ENCODE data around the gene DNAAF9. TPM values are rescaled to one million over a fixed set of nuclear protein-coding genes. Genes with fewer than 3 reads are reported as not detected.

The DNAAF9 gene
- total RNA-seq, 1 experiment from 2014 or later, result 4.6 TPM

- ATAC-seq (no peak), DNase-seq (ENCODE audit: low read depth, low spot score) (no peak)
- Histone ChIP-seq H2AFZ (ENCODE audit: low read depth, low read length, poor library complexity, severe bottlenecking) (no peak overlapping the region), H3K4me1 (ENCODE audit: control insufficient read depth in 1 of 2, insufficient read depth in 2 of 2, low read length in 2 of 2) (no peaks in the 10 kb centered on the region), H3K9ac (ENCODE audit: low read length) (no peak overlapping the region), H3K36me3 (ENCODE audit: control insufficient read depth in 1 of 2, insufficient read depth in 2 of 2, low read length in 2 of 2) (no peaks in the 10 kb centered on the region), H3K4me2 (ENCODE audit: low read length) (no peak overlapping the region), H3K9me2 (ENCODE audit: insufficient read depth) (no peaks in the 10 kb centered on the region), H3K4me3 (replicated peaks in 1 of 2; ENCODE audit: low read depth in 1 of 2, low read length in 2 of 2) (no peak overlapping the region), H4K20me1 (ENCODE audit: insufficient read depth) (no peaks in the 10 kb centered on the region), H3K9me3 (ENCODE audit: control insufficient read depth in 1 of 2, insufficient read depth in 1 of 2, low read depth in 1 of 2, low read length in 2 of 2) (no peaks in the 10 kb centered on the region), H3K27me3 (ENCODE audit: insufficient read depth, low read length) (no peaks in the 10 kb centered on the region), H3K27ac (ENCODE audit: low read depth, low read length) (no peak overlapping the region), H3K79me2 (ENCODE audit: insufficient read depth, low read length) (no peaks in the 10 kb centered on the region)
- ChIA-PET POLR2A (no interaction called here), RAD21 (ENCODE audit: low non-redundant PET in 1 of 2, low total read pairs in 2 of 2, uncharacterized antibody in 2 of 2, unreplicated experiment in 2 of 2) (no interaction called here), CTCF (no interaction called here)
- intact Hi-C loops (cut with micrococcal nuclease), result no loop called here
- TF ChIP-seq ZBTB33 (IDR thresholded peaks at IDR 0.05; ENCODE audit: extremely low read depth, insufficient replicate concordance, low read length), result no peak
- no peak for TF ChIP-seq SIN3A (IDR thresholded peaks at IDR 0.05; ENCODE audit: low read depth)
- TF ChIP-seq TCF7L2 (IDR thresholded peaks at IDR 0.05; ENCODE audit: borderline replicate concordance, extremely low read depth, insufficient read depth, insufficient read length), result no peak
- no peak for TF ChIP-seq CEBPB (IDR thresholded peaks at IDR 0.05; ENCODE audit: low read depth)
- no peak for TF ChIP-seq SRF (IDR thresholded peaks at IDR 0.05; ENCODE audit: low read depth)
- TF ChIP-seq JUND (IDR thresholded peaks at IDR 0.05), result no peak
- no peak for TF ChIP-seq EGR1 (IDR thresholded peaks at IDR 0.05; ENCODE audit: low read depth)
- no peak for TF ChIP-seq REST (IDR thresholded peaks at IDR 0.05; ENCODE audit: low read depth)
- no peak for TF ChIP-seq SP1 (IDR thresholded peaks at IDR 0.05; ENCODE audit: low read depth)
- no peak for TF ChIP-seq FOSL1 (IDR thresholded peaks at IDR 0.05; ENCODE audit: low read depth)
- no peak for TF ChIP-seq POLR2AphosphoS5 (IDR thresholded peaks at IDR 0.05; ENCODE audit: low read depth, low read length)
- no peak for TF ChIP-seq ELF1 (IDR thresholded peaks at IDR 0.05; ENCODE audit: borderline replicate concordance, low read depth)
- no peak for TF ChIP-seq ATF3 (IDR thresholded peaks at IDR 0.05)
- no TSS peak for BruUV-seq (replicated peaks)
These were observed 23.6 kb upstream of the DNAAF9 start for GRCh38 chr20:3431109-3431508.
